ENCODE measurements around the gene RNPEPL1. TPM values are rescaled to one million over a fixed set of nuclear protein-coding genes. Genes with fewer than 3 reads are reported as not detected.

RNPEPL1 gene
- total and polyA plus RNA-seq, 2 experiments from 2014 or later = 49.0 to 61.2 TPM

DNA sequence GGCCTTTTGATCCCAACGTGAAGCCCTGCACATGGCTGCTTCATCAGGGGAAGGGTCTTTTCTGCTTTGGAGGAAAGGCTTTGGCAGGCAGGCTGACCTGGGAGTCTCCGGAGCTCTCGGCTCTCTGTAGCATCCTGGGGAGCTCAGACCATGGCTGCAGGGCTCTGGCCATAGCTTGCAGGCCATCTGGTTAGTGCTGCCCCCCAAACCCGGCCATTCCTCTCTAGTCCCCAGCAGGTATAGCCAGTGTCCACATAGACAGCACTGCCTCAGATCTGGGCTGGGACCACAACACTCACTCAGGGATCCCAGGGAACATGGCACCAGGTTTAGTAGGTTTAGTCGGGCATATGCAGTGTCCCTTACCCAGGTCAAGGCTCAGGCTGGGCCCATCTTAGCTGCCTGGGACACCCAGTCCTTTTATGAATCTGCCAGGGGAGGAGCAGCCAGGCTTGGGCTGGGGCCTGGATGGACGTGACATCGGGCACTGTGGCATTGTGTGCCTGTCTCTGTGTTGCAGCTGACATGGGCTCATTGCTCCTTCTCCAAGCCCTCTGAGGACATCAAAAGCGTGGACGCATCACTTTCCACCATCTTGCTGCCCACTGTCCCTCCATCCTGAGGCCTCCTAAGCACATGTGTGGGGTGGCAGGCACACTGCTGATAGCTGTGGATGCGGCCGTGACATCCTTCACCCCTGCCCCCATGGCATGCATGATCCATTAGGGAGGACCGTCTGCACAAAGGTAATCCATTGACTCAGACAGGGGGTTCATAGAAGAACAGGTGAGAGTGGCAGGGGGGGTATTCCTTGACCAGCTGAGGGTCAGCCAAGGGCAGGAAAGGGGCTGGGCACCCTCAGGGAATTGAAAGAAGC, 37.8 kb downstream of the RNPEPL1 start:
- H3K27me3 ChIP-seq = no peaks in the 10 kb centered on the region
- no peak overlapping the region for H3K27ac ChIP-seq
- DNase-seq (ENCODE audit: low read depth in 1 of 2, low spot score in 1 of 2) = no peak
- TF ChIP-seq, protein P1, sequence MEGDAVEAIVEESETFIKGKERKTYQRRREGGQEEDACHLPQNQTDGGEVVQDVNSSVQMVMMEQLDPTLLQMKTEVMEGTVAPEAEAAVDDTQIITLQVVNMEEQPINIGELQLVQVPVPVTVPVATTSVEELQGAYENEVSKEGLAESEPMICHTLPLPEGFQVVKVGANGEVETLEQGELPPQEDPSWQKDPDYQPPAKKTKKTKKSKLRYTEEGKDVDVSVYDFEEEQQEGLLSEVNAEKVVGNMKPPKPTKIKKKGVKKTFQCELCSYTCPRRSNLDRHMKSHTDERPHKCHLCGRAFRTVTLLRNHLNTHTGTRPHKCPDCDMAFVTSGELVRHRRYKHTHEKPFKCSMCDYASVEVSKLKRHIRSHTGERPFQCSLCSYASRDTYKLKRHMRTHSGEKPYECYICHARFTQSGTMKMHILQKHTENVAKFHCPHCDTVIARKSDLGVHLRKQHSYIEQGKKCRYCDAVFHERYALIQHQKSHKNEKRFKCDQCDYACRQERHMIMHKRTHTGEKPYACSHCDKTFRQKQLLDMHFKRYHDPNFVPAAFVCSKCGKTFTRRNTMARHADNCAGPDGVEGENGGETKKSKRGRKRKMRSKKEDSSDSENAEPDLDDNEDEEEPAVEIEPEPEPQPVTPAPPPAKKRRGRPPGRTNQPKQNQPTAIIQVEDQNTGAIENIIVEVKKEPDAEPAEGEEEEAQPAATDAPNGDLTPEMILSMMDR (IDR thresholded peaks at IDR 0.05; ENCODE audit: low read depth, low read length) = no peak
- H3K9me3 ChIP-seq (ENCODE audit: low read depth) = no peaks in the 10 kb centered on the region
- H3K4me1 ChIP-seq (ENCODE audit: low read depth) = peaks cover 3% of the 10 kb centered on the region
- no peaks in the 10 kb centered on the region for H3K36me3 ChIP-seq
- no peak overlapping the region for H3K4me3 ChIP-seq

DNA sequence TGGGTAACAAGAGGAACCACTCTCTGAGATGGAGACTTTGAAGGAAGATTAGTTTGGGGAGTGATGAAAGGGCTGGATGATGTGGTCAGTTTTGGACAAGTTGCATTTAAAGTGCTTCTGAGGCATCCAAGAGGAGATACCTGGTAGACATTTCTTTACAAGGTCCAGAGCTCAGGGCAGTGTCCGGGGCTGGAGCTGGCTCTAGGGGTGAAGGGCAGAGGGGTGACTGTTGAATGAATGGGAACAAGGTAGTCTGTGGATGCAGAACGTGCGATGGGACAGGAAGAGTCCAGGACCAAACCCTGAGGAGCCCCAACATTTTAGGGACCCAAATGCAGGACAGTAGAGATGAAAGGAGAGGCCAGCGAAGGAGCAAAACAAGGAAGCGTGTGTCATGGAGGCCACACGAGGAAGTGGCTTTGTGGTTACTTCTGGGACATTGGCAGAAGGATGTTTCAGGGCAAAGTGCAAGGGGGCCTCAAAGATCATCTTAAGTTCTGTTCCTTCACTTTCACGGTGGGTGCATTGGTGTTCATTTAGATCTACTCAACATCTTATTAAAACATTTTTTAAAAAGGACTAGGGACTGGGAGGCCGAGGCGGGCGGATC, 43.4 kb downstream of the RNPEPL1 start:
- no peak for DNase-seq (ENCODE audit: low read depth in 1 of 2, low spot score in 1 of 2)
- H3K36me3 ChIP-seq = no peaks in the 10 kb centered on the region
- no peak overlapping the region for H3K27ac ChIP-seq
- no peaks in the 10 kb centered on the region for H3K4me1 ChIP-seq (ENCODE audit: low read depth)
- H3K4me3 ChIP-seq = no peak overlapping the region
- H3K27me3 ChIP-seq = no peaks in the 10 kb centered on the region
- H3K9me3 ChIP-seq (ENCODE audit: low read depth) = no peaks in the 10 kb centered on the region
- TF ChIP-seq, protein P1 (IDR thresholded peaks at IDR 0.05; ENCODE audit: low read depth, low read length) = no peak

DNA sequence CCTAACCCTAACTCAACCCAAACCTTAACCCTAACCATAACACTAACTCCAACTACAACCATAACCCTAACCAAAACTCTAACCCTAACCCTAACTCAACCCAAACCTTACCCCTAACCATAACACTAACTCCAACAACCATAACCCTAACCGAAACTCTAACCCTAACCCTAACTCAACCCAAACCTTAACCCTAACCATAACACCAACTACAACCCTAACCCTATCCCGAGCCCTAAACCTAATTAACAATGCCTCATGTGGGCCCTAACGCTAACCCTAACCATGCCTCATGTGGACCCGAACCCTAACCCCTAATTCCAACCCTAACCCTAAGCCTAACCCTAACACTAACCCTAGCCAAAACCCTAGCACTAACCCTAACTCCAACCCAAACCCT, 45.5 kb downstream of the RNPEPL1 start:
- Histone ChIP-seq H3K36me3 (no peaks in the 10 kb centered on the region), H3K9me3 (ENCODE audit: low read depth) (no peaks in the 10 kb centered on the region), H3K27me3 (no peaks in the 10 kb centered on the region), H3K4me1 (ENCODE audit: low read depth) (no peaks in the 10 kb centered on the region), H3K4me3 (no peak overlapping the region), H3K27ac (no peak overlapping the region)
- DNase-seq (ENCODE audit: low read depth in 1 of 2, low spot score in 1 of 2) = no peak
- TF ChIP-seq, protein P1 (IDR thresholded peaks at IDR 0.05; ENCODE audit: low read depth, low read length) = no peak

DNA sequence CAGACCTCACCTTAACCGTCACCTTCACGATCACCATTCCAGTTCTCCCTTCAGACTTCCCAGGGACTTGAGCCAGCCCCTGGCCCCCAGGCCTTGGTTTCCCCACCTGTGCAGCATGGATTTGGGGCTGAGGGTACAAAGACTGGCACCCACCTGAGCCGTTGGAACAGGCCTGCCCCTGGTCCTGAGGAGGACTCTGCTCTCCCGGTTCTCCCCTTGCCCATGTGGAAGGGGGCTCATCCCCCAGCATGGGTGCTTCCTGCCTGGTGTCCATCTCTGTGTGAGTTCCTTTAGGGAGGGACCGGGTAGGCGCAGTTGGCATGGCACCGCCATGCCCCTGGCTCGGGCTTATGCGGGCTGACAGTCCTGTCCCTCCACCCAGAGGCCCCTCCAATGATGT, 46.1 kb downstream of the RNPEPL1 start:
- H3K9me3 ChIP-seq (ENCODE audit: low read depth) = no peaks in the 10 kb centered on the region
- no peak for DNase-seq (ENCODE audit: low read depth in 1 of 2, low spot score in 1 of 2)
- H3K36me3 ChIP-seq = no peaks in the 10 kb centered on the region
- no peaks in the 10 kb centered on the region for H3K4me1 ChIP-seq (ENCODE audit: low read depth)
- H3K27me3 ChIP-seq = no peaks in the 10 kb centered on the region
- TF ChIP-seq, protein P1 (IDR thresholded peaks at IDR 0.05; ENCODE audit: low read depth, low read length) = no peak
- H3K4me3 ChIP-seq = no peak overlapping the region
- H3K27ac ChIP-seq = no peak overlapping the region

DNA sequence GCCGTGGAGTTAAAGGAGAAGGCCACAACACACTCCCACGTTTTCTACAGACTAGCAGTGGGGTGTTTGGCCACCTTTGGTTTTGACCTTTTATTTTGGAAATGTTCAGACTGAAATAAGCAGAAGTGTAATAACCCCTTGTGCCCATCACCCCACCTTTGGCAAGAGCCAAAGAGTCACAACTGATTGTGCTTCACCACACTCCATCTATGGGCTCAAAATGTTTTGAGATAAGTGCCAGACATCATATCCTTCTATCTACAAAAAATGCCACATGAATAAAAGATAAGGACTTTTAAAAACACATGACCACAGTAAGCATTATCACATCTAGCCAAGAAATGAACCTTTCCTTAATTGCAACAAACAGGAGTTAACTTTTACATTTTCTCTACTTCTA, 47.1 kb downstream of the RNPEPL1 start:
- no peaks in the 10 kb centered on the region for H3K27me3 ChIP-seq
- DNase-seq (ENCODE audit: low read depth in 1 of 2, low spot score in 1 of 2) = no peak
- H3K27ac ChIP-seq = no peak overlapping the region
- no peaks in the 10 kb centered on the region for H3K4me1 ChIP-seq (ENCODE audit: low read depth)
- H3K4me3 ChIP-seq = no peak overlapping the region
- no peaks in the 10 kb centered on the region for H3K9me3 ChIP-seq (ENCODE audit: low read depth)
- H3K36me3 ChIP-seq = no peaks in the 10 kb centered on the region
- TF ChIP-seq, protein P1 (IDR thresholded peaks at IDR 0.05; ENCODE audit: low read depth, low read length) = no peak

Data from cardiac muscle cell (in vitro differentiated cells and primary cell).